PC-3 (cell line): ENCODE results near the gene EIF5AL1.
"Not testable (repeated sequence)": the region's sequence is repeated elsewhere in the genome, so short reads cannot be mapped to it uniquely, and the experiment has no call there.

Experiments used
- CTCF ChIP-seq: fragments of 300-600 bp; sonication (generic); conservative IDR thresholded peaks from 2 replicates; pipeline ENCODE4 v1.5.1; 2017; ENCODE audit warnings: antibody characterized with exemption, low read depth, mild to moderate bottlenecking, low read length
- EZH2 ChIP-seq: fragments of 300-600 bp; sonication (generic); IDR thresholded peaks from one replicate; pipeline ENCODE4 v1.6.1; 2017; ENCODE audit warnings: antibody characterized with exemption, mild to moderate bottlenecking, low read length; ENCODE audit not compliant: unreplicated experiment
- EZH2phosphoT487 ChIP-seq: fragments of 300-600 bp; sonication (generic); IDR thresholded peaks from 2 replicates; pipeline ENCODE4 v1.6.1; 2018; ENCODE audit warnings: mild to moderate bottlenecking, antibody characterized with exemption, low read length, borderline replicate concordance

DNA sequence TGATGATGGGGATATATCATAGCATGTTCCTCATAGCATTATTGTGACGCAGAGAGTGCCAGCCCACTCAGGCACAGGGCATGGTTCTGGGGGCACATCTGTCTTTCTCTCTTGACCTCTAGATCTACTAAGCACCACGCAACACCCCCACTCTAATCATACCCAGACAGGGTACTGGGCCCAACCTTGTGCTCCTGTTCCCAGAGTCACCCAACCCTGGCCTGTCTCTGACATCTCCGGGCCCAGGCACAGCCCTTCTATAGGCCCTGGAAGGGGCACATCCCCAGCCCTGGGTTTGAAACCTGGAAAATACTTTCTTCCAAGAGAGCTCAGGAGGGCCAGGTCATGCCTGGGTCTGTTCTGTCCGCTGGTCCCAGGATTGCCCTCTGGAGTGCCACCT is 10.1 kb downstream of the EIF5AL1 start:
- TF ChIP-seq EZH2phosphoT487, EZH2, CTCF: not testable (repeated sequence)
